ENCODE data around the gene NRXN3.

The NRXN3 gene

DNA sequence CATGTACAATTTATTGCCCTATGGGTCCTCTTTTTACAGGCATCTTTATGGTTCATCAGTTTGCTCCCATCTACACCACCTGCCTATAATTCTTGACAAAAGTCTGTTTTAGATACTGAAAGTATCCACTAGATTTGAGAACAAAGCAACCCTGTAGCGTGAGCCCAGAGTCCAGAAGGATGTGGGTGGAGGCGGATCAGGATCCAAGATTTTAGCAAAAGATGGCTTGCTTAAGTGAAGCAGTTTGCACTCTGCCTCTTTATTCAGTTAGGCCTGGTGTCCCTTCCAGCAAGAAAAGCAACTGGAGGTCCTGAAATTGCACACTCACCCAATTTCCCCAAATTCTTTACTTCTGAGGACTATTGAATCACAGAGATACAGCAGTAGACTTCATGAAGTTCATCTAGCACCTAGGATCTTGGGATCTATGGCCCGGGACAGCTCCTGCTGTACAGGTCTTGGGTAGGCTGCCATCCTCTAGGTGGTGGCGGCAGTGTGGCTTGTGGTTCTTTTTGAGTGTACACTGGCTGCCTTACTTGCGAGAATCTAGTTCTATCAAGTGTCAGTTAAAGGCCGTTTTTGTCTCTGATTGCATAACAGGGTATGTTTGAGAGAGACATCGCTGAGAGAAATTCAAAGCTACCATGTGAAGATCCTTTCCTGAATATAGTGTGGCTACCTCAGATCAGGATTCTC, 873.2 kb downstream of the NRXN3 start:
- no peak for DNase-seq (ENCODE audit: low spot score)
- Histone ChIP-seq H3K27ac (no peak overlapping the region), H3K4me3 (no peak overlapping the region)
- TF ChIP-seq, protein P1, sequence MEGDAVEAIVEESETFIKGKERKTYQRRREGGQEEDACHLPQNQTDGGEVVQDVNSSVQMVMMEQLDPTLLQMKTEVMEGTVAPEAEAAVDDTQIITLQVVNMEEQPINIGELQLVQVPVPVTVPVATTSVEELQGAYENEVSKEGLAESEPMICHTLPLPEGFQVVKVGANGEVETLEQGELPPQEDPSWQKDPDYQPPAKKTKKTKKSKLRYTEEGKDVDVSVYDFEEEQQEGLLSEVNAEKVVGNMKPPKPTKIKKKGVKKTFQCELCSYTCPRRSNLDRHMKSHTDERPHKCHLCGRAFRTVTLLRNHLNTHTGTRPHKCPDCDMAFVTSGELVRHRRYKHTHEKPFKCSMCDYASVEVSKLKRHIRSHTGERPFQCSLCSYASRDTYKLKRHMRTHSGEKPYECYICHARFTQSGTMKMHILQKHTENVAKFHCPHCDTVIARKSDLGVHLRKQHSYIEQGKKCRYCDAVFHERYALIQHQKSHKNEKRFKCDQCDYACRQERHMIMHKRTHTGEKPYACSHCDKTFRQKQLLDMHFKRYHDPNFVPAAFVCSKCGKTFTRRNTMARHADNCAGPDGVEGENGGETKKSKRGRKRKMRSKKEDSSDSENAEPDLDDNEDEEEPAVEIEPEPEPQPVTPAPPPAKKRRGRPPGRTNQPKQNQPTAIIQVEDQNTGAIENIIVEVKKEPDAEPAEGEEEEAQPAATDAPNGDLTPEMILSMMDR (IDR thresholded peaks at IDR 0.05): no peak

GRCh38 chr14:79044894-79045624, 874.9 kb downstream of the NRXN3 start:
- Histone ChIP-seq H3K27ac (no peak overlapping the region), H3K4me3 (no peak overlapping the region)
- DNase-seq (ENCODE audit: low spot score): no peak
- TF ChIP-seq, protein P1 (IDR thresholded peaks at IDR 0.05): no peak

DNA sequence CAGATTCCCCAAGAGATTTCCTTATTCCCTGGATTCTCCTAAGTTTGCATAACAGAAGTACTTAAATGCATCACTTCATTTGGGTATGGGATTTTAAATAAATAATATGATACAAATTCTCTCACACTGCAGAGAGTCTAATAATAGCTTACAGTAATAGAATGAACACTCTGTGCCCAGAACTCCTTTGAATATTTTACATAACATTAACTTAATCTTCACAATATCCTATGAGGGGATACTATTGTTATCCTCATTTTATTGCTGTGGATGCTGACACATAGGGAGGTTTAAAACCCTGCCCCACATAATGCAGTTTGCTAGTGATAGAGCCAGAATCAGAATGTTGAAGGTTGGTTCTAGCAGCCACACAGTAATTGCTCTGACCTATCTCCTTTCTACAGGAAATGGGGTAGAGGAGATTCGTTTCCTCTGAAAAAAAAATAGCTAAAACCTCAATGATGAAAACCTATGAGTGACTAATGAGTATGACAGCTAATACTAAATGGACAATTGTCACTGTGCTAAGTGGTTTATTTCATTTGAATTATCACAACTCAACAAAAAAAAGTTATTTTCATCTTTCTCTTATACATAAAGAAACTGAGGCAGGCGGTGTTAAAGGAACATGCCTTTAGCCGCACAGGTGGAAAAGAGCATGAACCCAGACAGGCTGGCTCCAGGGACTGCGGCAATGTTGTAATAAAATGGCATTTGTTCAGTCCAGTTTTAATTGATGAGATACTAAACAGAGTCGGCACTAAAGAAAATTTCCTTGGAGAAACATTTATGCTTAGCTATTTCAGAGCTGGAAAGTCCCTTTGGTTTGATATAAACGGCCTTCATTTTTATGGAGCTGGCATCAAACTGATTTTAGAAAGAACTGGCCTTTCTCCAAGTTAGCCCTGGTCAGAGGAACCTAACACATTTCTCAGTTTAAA, 880.9 kb downstream of the NRXN3 start:
- peak overlapping the region in 1 of 2 donors; percentile 2 for H3K27ac ChIP-seq
- TF ChIP-seq, protein P1 (IDR thresholded peaks at IDR 0.05): no peak
- DNase-seq (ENCODE audit: low spot score): no peak
- H3K4me3 ChIP-seq: no peak overlapping the region

- Histone ChIP-seq H3K27ac (no peak overlapping the region), H3K4me3 (no peak overlapping the region)
- TF ChIP-seq, protein P1 (IDR thresholded peaks at IDR 0.05): no peak
- no peak for DNase-seq (ENCODE audit: low spot score)
Observed at GRCh38 chr14:79051742-79052141, 881.6 kb downstream of the NRXN3 start.

GRCh38 chr14:79056879-79057278, 886.7 kb downstream of the NRXN3 start:
- Histone ChIP-seq H3K4me3 (no peak overlapping the region), H3K27ac (no peak overlapping the region)
- no peak for DNase-seq (ENCODE audit: low spot score)
- TF ChIP-seq, protein P1 (IDR thresholded peaks at IDR 0.05): no peak

DNA sequence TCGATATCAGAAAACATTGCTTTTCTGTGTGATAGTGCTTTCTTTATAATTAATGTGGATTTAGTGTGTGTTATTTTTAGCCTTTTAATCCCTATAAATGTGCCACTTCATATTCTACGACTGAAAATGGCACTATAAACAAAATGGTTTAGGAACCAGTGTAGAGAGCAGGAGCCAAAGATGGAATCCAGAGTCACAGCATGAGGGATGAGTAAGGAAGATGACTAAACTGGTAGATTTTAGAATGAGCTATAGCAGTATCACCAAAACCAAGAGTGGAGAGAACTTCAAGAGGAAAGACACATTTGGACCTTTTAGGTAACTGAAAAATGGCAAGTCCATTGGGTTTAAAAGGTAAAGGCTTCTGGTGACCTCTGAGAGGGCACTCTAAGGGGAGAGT, 887.2 kb downstream of the NRXN3 start:
- Histone ChIP-seq H3K27ac (no peak overlapping the region), H3K4me3 (no peak overlapping the region)
- DNase-seq (ENCODE audit: low spot score): no peak
- TF ChIP-seq, protein P1 (IDR thresholded peaks at IDR 0.05): no peak

All from coronary artery (tissue), 2 donors.